ENCODE data around the gene PRKN. TPM values are rescaled to one million over a fixed set of nuclear protein-coding genes. Genes with fewer than 3 reads are reported as not detected.

Gene PRKN
- total RNA-seq, 1 donor from 2014 or later, result 7.0 TPM

- Mint-ChIP-seq H3K27me3 (ENCODE audit: unreplicated experiment) (no peaks in the 10 kb centered on the region), H3K9me3 (ENCODE audit: unreplicated experiment) (no peaks in the 10 kb centered on the region), H3K27ac (ENCODE audit: unreplicated experiment) (no peak overlapping the region), H3K4me1 (ENCODE audit: low read depth, unreplicated experiment) (peaks cover 5% of the 10 kb centered on the region), H3K4me3 (ENCODE audit: unreplicated experiment) (no peak overlapping the region), H3K36me3 (ENCODE audit: unreplicated experiment) (no peaks in the 10 kb centered on the region)
- DNase-seq, result no peak
- no peak for TF ChIP-seq CTCF (IDR thresholded peaks at IDR 0.05; ENCODE audit: partially characterized antibody, unreplicated experiment)
Measured at GRCh38 chr6:161479376-161479775, 1248.2 kb downstream of the PRKN start.

- no peak for DNase-seq
- no peaks in the 10 kb centered on the region for H3K27me3 Mint-ChIP-seq (ENCODE audit: unreplicated experiment)
- H3K4me1 Mint-ChIP-seq (ENCODE audit: low read depth, unreplicated experiment), result peaks cover 5% of the 10 kb centered on the region
- no peaks in the 10 kb centered on the region for H3K36me3 Mint-ChIP-seq (ENCODE audit: unreplicated experiment)
- H3K27ac Mint-ChIP-seq (ENCODE audit: unreplicated experiment), result no peak overlapping the region
- no peak overlapping the region for H3K4me3 Mint-ChIP-seq (ENCODE audit: unreplicated experiment)
- no peak for TF ChIP-seq CTCF (IDR thresholded peaks at IDR 0.05; ENCODE audit: partially characterized antibody, unreplicated experiment)
- H3K9me3 Mint-ChIP-seq (ENCODE audit: unreplicated experiment), result no peaks in the 10 kb centered on the region
Measured at GRCh38 chr6:161477876-161478425, 1249.6 kb downstream of the PRKN start.

GRCh38 chr6:161476711-161477110, 1250.9 kb downstream of the PRKN start:
- Mint-ChIP-seq H3K9me3 (ENCODE audit: unreplicated experiment) (no peaks in the 10 kb centered on the region), H3K4me1 (ENCODE audit: low read depth, unreplicated experiment) (peaks cover 5% of the 10 kb centered on the region), H3K4me3 (ENCODE audit: unreplicated experiment) (no peak overlapping the region), H3K27me3 (ENCODE audit: unreplicated experiment) (no peaks in the 10 kb centered on the region), H3K27ac (ENCODE audit: unreplicated experiment) (no peak overlapping the region), H3K36me3 (ENCODE audit: unreplicated experiment) (no peaks in the 10 kb centered on the region)
- no peak for DNase-seq
- no peak for TF ChIP-seq CTCF (IDR thresholded peaks at IDR 0.05; ENCODE audit: partially characterized antibody, unreplicated experiment)

- H3K4me1 Mint-ChIP-seq (ENCODE audit: low read depth, unreplicated experiment), result no peaks in the 10 kb centered on the region
- H3K27me3 Mint-ChIP-seq (ENCODE audit: unreplicated experiment), result no peaks in the 10 kb centered on the region
- H3K36me3 Mint-ChIP-seq (ENCODE audit: unreplicated experiment), result no peaks in the 10 kb centered on the region
- H3K9me3 Mint-ChIP-seq (ENCODE audit: unreplicated experiment), result peaks cover 1% of the 10 kb centered on the region
- no peak for DNase-seq
- no peak overlapping the region for H3K4me3 Mint-ChIP-seq (ENCODE audit: unreplicated experiment)
- TF ChIP-seq CTCF (IDR thresholded peaks at IDR 0.05; ENCODE audit: partially characterized antibody, unreplicated experiment), result no peak
- no peak overlapping the region for H3K27ac Mint-ChIP-seq (ENCODE audit: unreplicated experiment)
Measured at GRCh38 chr6:161465403-161465802, 1262.2 kb downstream of the PRKN start.

GRCh38 chr6:161463071-161463470, 1264.5 kb downstream of the PRKN start:
- Mint-ChIP-seq H3K27ac (ENCODE audit: unreplicated experiment) (no peak overlapping the region), H3K27me3 (ENCODE audit: unreplicated experiment) (no peaks in the 10 kb centered on the region), H3K4me3 (ENCODE audit: unreplicated experiment) (no peak overlapping the region), H3K9me3 (ENCODE audit: unreplicated experiment) (peaks cover 1% of the 10 kb centered on the region), H3K36me3 (ENCODE audit: unreplicated experiment) (no peaks in the 10 kb centered on the region), H3K4me1 (ENCODE audit: low read depth, unreplicated experiment) (no peaks in the 10 kb centered on the region)
- DNase-seq, result no peak
- no peak for TF ChIP-seq CTCF (IDR thresholded peaks at IDR 0.05; ENCODE audit: partially characterized antibody, unreplicated experiment)
